ENCODE results near the gene IFNL2. TPM values are rescaled to one million over a fixed set of nuclear protein-coding genes. Genes with fewer than 3 reads are reported as not detected.
A peak's percentile ranks its signal among the peaks of the same experiment; 100 is the strongest.
"Not testable (repeated sequence)": the region's sequence is repeated elsewhere in the genome, so short reads cannot be mapped to it uniquely, and the experiment has no call there.

IFNL2 gene
- total RNA-seq, 1 donor from 2014 or later = not detected

DNA sequence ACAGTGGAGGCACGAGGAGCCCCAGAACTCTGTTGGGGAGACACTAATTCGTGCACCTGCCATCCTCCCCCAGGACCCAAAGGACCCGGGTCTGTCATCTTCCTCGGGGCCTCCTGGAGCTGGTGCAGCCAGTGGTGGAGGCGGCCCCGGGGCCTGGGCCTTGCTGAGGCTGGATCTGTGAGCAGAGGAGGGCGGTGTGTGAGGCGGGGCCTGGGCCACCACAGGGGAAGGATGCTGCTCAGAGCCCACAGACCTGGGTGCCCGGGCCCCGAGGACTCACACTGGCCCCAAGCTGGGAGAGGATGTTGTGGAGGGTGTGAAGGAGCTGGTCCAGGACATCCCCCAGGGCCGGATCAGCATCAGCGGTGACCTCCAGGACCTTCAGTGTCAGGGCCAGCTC lies 31.7 kb upstream of the IFNL2 start:
- DNase-seq (ENCODE audit: low spot score) = peak; percentile 84
- Mint-ChIP-seq H3K36me3 (ENCODE audit: low read depth) (no peaks in the 10 kb centered on the region), H3K27me3 (ENCODE audit: low read depth) (peaks cover 38% of the 10 kb centered on the region), H3K9me3 (ENCODE audit: low read depth) (no peaks in the 10 kb centered on the region), H3K27ac (ENCODE audit: unreplicated experiment) (no peak overlapping the region), H3K4me3 (ENCODE audit: unreplicated experiment) (no peak overlapping the region), H3K4me1 (ENCODE audit: low read depth) (peaks cover 4% of the 10 kb centered on the region)
- TF ChIP-seq, protein P1, sequence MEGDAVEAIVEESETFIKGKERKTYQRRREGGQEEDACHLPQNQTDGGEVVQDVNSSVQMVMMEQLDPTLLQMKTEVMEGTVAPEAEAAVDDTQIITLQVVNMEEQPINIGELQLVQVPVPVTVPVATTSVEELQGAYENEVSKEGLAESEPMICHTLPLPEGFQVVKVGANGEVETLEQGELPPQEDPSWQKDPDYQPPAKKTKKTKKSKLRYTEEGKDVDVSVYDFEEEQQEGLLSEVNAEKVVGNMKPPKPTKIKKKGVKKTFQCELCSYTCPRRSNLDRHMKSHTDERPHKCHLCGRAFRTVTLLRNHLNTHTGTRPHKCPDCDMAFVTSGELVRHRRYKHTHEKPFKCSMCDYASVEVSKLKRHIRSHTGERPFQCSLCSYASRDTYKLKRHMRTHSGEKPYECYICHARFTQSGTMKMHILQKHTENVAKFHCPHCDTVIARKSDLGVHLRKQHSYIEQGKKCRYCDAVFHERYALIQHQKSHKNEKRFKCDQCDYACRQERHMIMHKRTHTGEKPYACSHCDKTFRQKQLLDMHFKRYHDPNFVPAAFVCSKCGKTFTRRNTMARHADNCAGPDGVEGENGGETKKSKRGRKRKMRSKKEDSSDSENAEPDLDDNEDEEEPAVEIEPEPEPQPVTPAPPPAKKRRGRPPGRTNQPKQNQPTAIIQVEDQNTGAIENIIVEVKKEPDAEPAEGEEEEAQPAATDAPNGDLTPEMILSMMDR (IDR thresholded peaks at IDR 0.05) = no peak

DNA sequence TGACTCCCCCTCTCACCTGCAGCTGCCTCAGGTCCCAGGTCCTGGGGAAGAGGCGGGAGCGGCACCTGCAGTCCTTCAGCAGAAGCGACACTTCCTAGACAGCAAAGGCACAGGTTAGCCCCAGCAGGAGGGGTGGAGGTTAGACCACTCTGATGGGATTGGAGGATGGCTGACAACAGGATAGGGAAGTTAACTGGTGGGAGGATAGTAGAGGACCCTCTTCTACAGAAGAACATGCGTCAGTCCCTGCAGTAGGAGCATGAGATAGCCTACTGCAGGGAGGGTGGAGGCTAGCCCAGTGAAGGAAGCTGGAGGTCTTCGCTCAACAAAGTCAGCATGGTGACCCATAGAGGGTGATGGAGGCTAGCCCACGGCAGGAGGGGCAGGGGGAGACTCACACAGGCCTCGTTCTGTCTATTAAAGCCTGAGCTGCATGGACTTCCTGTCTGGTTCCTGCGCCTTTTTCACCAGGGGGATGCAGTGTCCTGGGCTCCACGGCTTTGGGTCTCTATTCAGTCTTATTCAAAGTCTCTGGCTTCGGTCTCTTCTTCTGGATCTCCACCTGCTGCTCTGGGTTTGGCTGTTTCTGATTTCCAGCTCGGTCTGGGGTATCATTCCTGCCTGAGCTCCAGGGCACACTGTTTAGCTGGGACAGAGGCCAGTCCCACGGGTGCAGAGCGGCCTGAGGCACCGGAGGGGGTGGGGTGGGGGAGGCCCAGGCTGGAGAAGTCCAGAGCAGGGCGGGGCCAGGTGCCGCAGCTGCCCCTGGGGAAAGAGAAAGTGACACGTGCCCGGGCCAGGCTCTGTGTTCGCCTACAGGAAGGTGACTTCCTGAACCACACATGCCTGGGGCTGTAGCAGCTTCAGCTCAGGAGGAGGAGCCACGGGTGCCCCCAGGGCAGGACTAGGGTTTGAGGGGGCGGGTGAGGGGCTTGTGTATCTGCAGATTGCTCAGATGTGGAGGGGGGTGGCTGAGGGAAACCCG lies 30.7 kb upstream of the IFNL2 start:
- Mint-ChIP-seq H3K36me3 (ENCODE audit: low read depth) (no peaks in the 10 kb centered on the region), H3K4me3 (ENCODE audit: unreplicated experiment) (no peak overlapping the region), H3K27me3 (ENCODE audit: low read depth) (peaks cover 40% of the 10 kb centered on the region), H3K4me1 (ENCODE audit: low read depth) (peaks cover 4% of the 10 kb centered on the region), H3K9me3 (ENCODE audit: low read depth) (no peaks in the 10 kb centered on the region), H3K27ac (ENCODE audit: unreplicated experiment) (no peak overlapping the region)
- DNase-seq (ENCODE audit: low spot score) = peak; percentile 68
- TF ChIP-seq, protein P1 (IDR thresholded peaks at IDR 0.05) = no peak

DNA sequence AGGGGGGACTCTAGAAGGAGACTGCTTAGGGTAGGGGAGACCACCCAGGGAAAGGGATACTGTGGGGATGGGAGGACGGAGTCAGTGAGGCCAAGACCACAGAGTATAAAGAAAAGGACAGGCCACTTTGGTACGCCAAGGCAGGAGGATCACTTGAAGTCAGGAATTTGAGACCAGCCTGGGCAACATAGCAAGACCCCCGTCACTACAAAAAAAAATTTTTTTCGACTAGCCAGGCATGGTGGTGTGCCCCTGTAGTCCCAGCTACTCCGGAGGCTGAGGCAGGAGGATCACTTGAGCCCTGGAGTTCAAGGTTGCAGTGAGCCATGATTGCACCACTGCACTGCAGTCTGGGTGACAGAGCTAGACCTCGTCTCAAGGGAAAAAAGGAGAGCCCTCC lies 30.0 kb upstream of the IFNL2 start:
- TF ChIP-seq, protein P1 (IDR thresholded peaks at IDR 0.05) = no peak
- H3K36me3 Mint-ChIP-seq (ENCODE audit: low read depth) = no peaks in the 10 kb centered on the region
- DNase-seq (ENCODE audit: low spot score) = peak; percentile 18
- H3K4me1 Mint-ChIP-seq (ENCODE audit: low read depth) = peaks cover 4% of the 10 kb centered on the region
- H3K27me3 Mint-ChIP-seq (ENCODE audit: low read depth) = peaks cover 41% of the 10 kb centered on the region
- no peak overlapping the region for H3K27ac Mint-ChIP-seq (ENCODE audit: unreplicated experiment)
- no peaks in the 10 kb centered on the region for H3K9me3 Mint-ChIP-seq (ENCODE audit: low read depth)
- H3K4me3 Mint-ChIP-seq (ENCODE audit: unreplicated experiment) = no peak overlapping the region

DNA sequence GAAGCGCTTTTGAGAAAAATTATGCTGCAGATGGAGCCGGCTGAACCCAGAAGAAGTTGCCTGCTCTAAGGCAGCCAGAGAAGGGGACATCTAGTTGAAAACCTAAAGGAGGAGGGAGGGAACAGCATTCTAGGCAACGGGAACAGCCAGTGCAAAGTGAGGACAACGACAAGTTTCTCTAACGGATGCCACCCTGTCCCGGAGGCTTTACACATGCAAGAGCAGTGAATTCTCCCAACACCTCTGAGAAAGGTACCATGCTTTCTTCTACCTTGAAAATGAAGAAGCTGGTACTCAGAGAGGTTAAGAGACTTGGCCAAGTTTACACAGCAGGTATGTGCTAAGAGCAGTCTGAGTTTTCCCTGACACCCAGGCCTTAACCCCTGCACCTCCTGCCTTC lies 29.3 kb upstream of the IFNL2 start:
- Mint-ChIP-seq H3K27ac (ENCODE audit: unreplicated experiment) (no peak overlapping the region), H3K4me3 (ENCODE audit: unreplicated experiment) (no peak overlapping the region), H3K4me1 (ENCODE audit: low read depth) (peaks cover 4% of the 10 kb centered on the region), H3K27me3 (ENCODE audit: low read depth) (peaks cover 41% of the 10 kb centered on the region), H3K9me3 (ENCODE audit: low read depth) (no peaks in the 10 kb centered on the region), H3K36me3 (ENCODE audit: low read depth) (no peaks in the 10 kb centered on the region)
- peak; percentile 19 for DNase-seq (ENCODE audit: low spot score)
- TF ChIP-seq, protein P1 (IDR thresholded peaks at IDR 0.05) = no peak

DNA sequence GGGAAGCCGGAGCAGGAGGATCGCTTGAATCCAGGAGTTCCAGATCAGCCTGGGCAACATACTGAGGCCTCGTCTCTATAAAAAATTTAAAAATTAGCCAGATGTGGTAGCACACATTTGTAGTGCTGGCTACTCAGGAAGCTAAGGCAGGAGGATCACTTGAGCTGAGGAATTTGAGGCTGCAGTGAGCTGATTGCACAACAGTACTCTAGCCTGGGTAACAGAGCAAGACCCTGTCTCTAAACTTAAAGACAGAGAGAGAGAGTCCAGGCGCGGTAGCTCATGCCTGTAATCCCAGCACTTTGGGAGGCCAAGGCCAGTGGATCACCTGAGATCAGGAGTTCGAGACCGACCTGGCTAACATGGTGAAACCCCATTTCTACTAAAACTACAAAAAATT lies 27.8 kb upstream of the IFNL2 start:
- no peak for DNase-seq (ENCODE audit: low spot score)
- Mint-ChIP-seq H3K36me3 (ENCODE audit: low read depth) (no peaks in the 10 kb centered on the region), H3K27ac (ENCODE audit: unreplicated experiment) (no peak overlapping the region), H3K4me1 (ENCODE audit: low read depth) (peaks cover 4% of the 10 kb centered on the region), H3K27me3 (ENCODE audit: low read depth) (peaks cover 47% of the 10 kb centered on the region), H3K4me3 (ENCODE audit: unreplicated experiment) (no peak overlapping the region), H3K9me3 (ENCODE audit: low read depth) (no peaks in the 10 kb centered on the region)
- TF ChIP-seq, protein P1 (IDR thresholded peaks at IDR 0.05) = no peak

DNA sequence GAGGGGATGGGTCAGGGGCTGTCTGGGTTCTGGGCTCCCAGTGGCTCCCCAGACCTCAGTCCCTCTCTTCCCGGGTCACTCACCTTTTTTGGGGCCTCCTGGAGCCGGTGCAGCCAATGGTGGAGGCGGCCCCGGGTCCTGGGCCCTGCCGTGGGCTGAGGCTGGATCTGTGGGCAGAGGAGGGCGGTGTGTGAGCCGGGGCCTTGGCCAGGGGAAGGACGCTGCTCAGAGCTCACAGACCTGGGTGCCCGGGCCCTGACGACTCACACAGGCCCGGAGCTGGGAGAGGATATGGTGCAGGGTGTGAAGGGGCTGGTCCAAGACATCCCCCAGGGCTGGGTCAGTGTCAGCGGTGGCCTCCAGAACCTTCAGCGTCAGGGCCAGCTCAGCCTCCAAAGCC lies 24.5 kb upstream of the IFNL2 start:
- H3K4me1 Mint-ChIP-seq (ENCODE audit: low read depth) = not testable (repeated sequence)
- H3K27me3 Mint-ChIP-seq (ENCODE audit: low read depth) = peaks cover 43% of the 10 kb centered on the region

DNA sequence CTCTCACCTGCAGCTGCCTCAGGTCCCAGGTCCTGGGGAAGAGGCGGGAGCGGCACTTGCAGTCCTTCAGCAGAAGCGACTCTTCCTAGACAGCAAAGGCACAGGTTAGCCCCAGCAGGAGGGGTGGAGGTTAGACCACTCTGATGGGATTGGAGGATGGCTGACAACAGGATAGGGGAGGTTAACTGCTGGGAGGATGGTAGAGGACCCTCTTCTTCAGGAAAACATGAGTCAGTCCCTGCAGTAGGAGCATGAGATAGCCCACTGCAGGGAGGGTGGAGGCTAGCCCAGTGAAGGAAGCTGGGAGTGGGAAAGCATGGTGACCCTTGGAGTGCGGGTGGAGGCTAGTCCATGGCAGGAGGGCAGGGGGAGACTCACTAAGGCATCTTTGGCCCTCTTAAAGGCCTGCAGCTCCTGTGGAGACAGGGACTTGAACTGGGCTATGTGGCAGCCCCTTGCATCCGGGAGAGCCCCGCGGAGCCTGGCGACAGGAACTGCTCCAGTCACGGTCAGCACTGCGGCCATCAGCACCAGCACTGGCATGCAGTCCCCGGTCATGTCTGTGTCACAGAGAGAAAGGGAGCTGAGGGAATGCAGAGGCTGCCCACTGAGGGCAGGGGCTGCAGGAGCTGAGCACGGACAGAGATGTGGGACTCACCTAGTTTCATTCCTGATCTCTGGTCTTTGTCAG lies 23.6 kb upstream of the IFNL2 start, which contains the start of gene IFNL3:
TSS of gene IFNL3 (minus strand) at position 597 of the 691 bp plus-strand sequence. CDS start at position 558, 39 bp downstream.
- H3K27me3 Mint-ChIP-seq (ENCODE audit: low read depth) = peaks cover 45% of the 10 kb centered on the region
- DNase-seq (ENCODE audit: low spot score); H3K4me3 Mint-ChIP-seq (ENCODE audit: unreplicated experiment); H3K9me3 Mint-ChIP-seq (ENCODE audit: low read depth); H3K36me3 Mint-ChIP-seq (ENCODE audit: low read depth); H3K4me1 Mint-ChIP-seq (ENCODE audit: low read depth); H3K27ac Mint-ChIP-seq (ENCODE audit: unreplicated experiment): not testable (repeated sequence)

More for the DNA sequence above, 24.5 kb upstream of the IFNL2 start:
- H3K27ac Mint-ChIP-seq (ENCODE audit: unreplicated experiment); H3K9me3 Mint-ChIP-seq (ENCODE audit: low read depth); H3K36me3 Mint-ChIP-seq (ENCODE audit: low read depth); H3K4me3 Mint-ChIP-seq (ENCODE audit: unreplicated experiment); DNase-seq (ENCODE audit: low spot score): not testable (repeated sequence)
